ENCODE data around the gene NFATC1.

The NFATC1 gene

GRCh38 chr18:79389689-79390088 is 6.0 kb upstream of the NFATC1 start:
- DNase-seq = no peak

GRCh38 chr18:79392226-79392625 is 3.5 kb upstream of the NFATC1 start:
- DNase-seq = peak; percentile 19

- DNase-seq = peak; percentile 67
Observed at GRCh38 chr18:79393181-79393634, 2.5 kb upstream of the NFATC1 start.

GRCh38 chr18:79393635-79394533 is 1.8 kb upstream of the NFATC1 start:
- DNase-seq = peak; percentile 82

GRCh38 chr18:79394534-79395307 is 1.0 kb upstream of the NFATC1 start:
- DNase-seq = peak; percentile 76

- DNase-seq = no peak
Observed at GRCh38 chr18:79395308-79395640, 456 bp upstream of the NFATC1 start.

- peak; percentile 74 for DNase-seq
Observed at GRCh38 chr18:79396431-79397246, 909 bp downstream of the NFATC1 start.

GRCh38 chr18:79397247-79397829 is 1.6 kb downstream of the NFATC1 start:
- peak; percentile 45 for DNase-seq

GRCh38 chr18:79397830-79398761 is 2.4 kb downstream of the NFATC1 start:
- DNase-seq = peak; percentile 56

GRCh38 chr18:79399275-79400081 is 3.7 kb downstream of the NFATC1 start:
- DNase-seq = peak; percentile 69

GRCh38 chr18:79400091-79400590 is 4.4 kb downstream of the NFATC1 start:
- peak; percentile 26 for DNase-seq

GRCh38 chr18:79400591-79401381 is 5.1 kb downstream of the NFATC1 start:
- DNase-seq = peak; percentile 35

- peak; percentile 22 for DNase-seq
Observed at GRCh38 chr18:79401494-79402208, 5.9 kb downstream of the NFATC1 start.

- DNase-seq = peak; percentile 18
Observed at GRCh38 chr18:79402209-79402576, 6.5 kb downstream of the NFATC1 start.

- DNase-seq = peak; percentile 31
Observed at GRCh38 chr18:79402977-79403722, 7.4 kb downstream of the NFATC1 start.

- no peak for DNase-seq
Observed at GRCh38 chr18:79403723-79404566, 8.2 kb downstream of the NFATC1 start.

- no peak for DNase-seq
Observed at GRCh38 chr18:79404567-79404910, 8.8 kb downstream of the NFATC1 start.
